Measurements from ENCODE around the gene PLCH2. TPM values are rescaled to one million over a fixed set of nuclear protein-coding genes. Genes with fewer than 3 reads are reported as not detected.

The PLCH2 gene
- total RNA-seq, 1 donor from 2014 or later = 0.16 TPM

DNA sequence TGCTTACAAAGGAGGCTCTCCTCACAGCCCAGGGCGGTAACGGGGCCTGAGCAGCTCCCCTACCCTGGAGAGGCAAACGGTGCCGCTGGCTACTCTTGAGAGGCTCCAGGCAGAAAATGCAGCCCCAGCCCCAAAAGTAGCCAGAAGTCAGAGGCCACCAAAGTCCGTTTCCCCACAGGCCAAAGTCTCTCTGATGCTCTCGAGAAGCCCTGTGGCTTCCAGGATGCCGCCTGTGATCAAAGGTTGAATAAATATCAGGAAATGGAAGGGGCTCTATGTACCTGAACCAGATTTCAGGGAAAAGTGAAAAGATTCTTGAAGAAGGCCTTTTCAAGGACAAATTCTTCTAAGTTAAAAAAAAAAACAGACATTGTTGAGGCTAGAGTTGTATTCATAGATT, 46.1 kb downstream of the PLCH2 start:
- Histone ChIP-seq H3K4me1 (peaks cover 51% of the 10 kb centered on the region), H3K27ac (replicated peaks) (no peak overlapping the region), H3K36me3 (peaks cover 45% of the 10 kb centered on the region)

DNA sequence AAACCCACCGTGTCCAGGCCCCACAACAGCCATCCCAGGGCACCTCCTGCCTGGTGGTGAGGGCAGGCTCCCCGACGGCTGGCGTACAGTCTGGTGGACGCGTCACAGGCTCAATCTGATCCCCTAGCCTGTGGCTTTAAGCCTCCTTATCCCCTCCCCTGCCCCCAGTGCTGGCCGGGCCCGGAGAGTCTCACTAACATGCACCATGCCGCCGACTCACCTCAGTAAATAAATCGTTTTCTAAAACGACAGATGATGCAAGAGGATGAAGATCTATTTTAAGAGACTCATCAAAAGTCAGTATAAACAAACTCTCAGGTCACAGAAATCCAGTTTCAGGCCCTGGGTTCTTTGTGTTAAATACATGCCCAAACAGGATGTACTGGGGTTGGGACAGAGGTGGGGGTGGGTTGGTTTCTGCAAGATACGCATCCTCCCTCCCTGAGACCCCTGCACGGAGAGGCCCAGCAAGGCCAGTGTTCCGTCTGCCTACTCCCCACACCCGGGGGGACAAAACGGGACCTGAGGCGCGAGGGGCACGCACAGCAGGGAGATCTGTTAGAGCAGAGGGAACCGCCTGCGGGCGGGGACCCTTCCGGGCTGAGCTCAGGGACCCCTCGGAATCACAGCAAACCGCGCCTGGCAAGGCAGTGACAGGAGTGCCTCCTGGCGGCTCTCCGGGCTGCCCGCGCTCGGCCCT, 47.3 kb downstream of the PLCH2 start:
- Histone ChIP-seq H3K4me3 (no peak overlapping the region), H3K27ac (replicated peaks) (no peak overlapping the region), H3K36me3 (peaks cover 34% of the 10 kb centered on the region), H3K27me3 (ENCODE audit: low read depth) (no peaks in the 10 kb centered on the region), H3K4me1 (peaks cover 63% of the 10 kb centered on the region), H3K9me3 (replicated peaks) (no peaks in the 10 kb centered on the region)
- DNase-seq = no peak
- TF ChIP-seq CTCF (IDR thresholded peaks at IDR 0.05; ENCODE audit: borderline replicate concordance) = no peak
- intact Hi-C loops (cut with micrococcal nuclease) = no loop called here

More for the DNA sequence above, 46.1 kb downstream of the PLCH2 start:
- intact Hi-C loops (cut with micrococcal nuclease) = no loop called here
- Histone ChIP-seq H3K4me3 (no peak overlapping the region), H3K27me3 (ENCODE audit: low read depth) (no peaks in the 10 kb centered on the region), H3K9me3 (replicated peaks) (no peaks in the 10 kb centered on the region)
- TF ChIP-seq CTCF (IDR thresholded peaks at IDR 0.05; ENCODE audit: borderline replicate concordance) = no peak
- no peak for DNase-seq

- H3K4me3 ChIP-seq = peak overlapping the region; percentile 96
- intact Hi-C loops (cut with micrococcal nuclease) = no loop called here
Observed at GRCh38 chr1:2523891-2524609, 48.0 kb downstream of the PLCH2 start.

DNA sequence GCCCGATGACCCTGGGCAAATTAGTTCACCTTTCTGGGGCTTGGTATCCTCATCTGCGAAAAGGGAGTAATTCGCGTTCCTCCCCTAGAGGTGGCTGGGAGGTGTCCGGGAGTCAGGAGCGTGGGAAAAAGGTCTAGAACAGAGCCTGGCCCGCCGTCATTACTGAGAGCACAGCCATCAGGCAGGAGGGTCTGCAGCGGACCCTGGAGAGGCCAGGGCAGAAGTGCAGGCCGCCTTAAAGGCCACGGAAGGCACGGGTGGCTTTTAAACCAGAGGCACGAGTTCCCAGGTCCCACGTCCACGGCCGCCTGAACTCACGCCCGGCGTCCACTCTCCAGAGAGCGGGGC, 49.5 kb downstream of the PLCH2 start:
- Histone ChIP-seq H3K27ac (replicated peaks) (peak overlapping the region; percentile 92), H3K9me3 (replicated peaks) (no peaks in the 10 kb centered on the region), H3K4me3 (peak overlapping the region; percentile 96), H3K36me3 (peaks cover 12% of the 10 kb centered on the region), H3K27me3 (ENCODE audit: low read depth) (peaks cover under 1% of the 10 kb centered on the region), H3K4me1 (peaks cover 82% of the 10 kb centered on the region)
- DNase-seq = no peak
- intact Hi-C loops (cut with micrococcal nuclease) = no loop called here
- no peak for TF ChIP-seq CTCF (IDR thresholded peaks at IDR 0.05; ENCODE audit: borderline replicate concordance)

More at GRCh38 chr1:2523891-2524609, 48.0 kb downstream of the PLCH2 start:
- Histone ChIP-seq H3K36me3 (peaks cover 27% of the 10 kb centered on the region), H3K9me3 (replicated peaks) (no peaks in the 10 kb centered on the region), H3K4me1 (peaks cover 70% of the 10 kb centered on the region), H3K27ac (replicated peaks) (no peak overlapping the region), H3K27me3 (ENCODE audit: low read depth) (no peaks in the 10 kb centered on the region)
- TF ChIP-seq CTCF (IDR thresholded peaks at IDR 0.05; ENCODE audit: borderline replicate concordance) = no peak
- DNase-seq = no peak

- H3K36me3 ChIP-seq = peaks cover 5% of the 10 kb centered on the region
- DNase-seq = peak; percentile 93
- H3K4me1 ChIP-seq = peaks cover 82% of the 10 kb centered on the region
- TF ChIP-seq CTCF (IDR thresholded peaks at IDR 0.05; ENCODE audit: borderline replicate concordance) = peak; percentile 34
- intact Hi-C loops (cut with micrococcal nuclease) = no loop called here
- H3K27me3 ChIP-seq (ENCODE audit: low read depth) = peaks cover 7% of the 10 kb centered on the region
- H3K9me3 ChIP-seq (replicated peaks) = no peaks in the 10 kb centered on the region
- peak within 1 kb of the TSS; percentile 92 for H3K27ac ChIP-seq (replicated peaks)
- peak within 1 kb of the TSS; percentile 96 for H3K4me3 ChIP-seq
Observed at GRCh38 chr1:2525920-2526823, 50.1 kb downstream of the PLCH2 start, which contains the start of gene PANK4. Gene PANK4, minus strand, starts transcription at chr1:2526596. Its CDS starts 9 bp downstream, at chr1:2526587.

All from left ventricle myocardium inferior (tissue), 1 donor.